Spleen (tissue), 7 donors: ENCODE measurements around the gene WNT11.

ENCODE experiments used
- CTCF ChIP-seq, 11 experiments: fragments of 200-600 bp in 7 of 11; fragments of 450-650 bp in 4 of 11; sonication (generic) in 4 of 11; IDR thresholded peaks in 8 of 11; conservative IDR thresholded peaks in 3 of 11; 1 replicate in 7 of 11; 2 replicates in 4 of 11; pipeline versions ENCODE4 v1.4.0 to v1.8.0; 2016 to 2021; ENCODE audit warnings: antibody characterized with exemption in 11 of 11, inconsistent platforms in 4 of 11, mild to moderate bottlenecking in 1 of 11
- POLR2A ChIP-seq, 3 donors: fragments of 450-650 bp; IDR thresholded peaks; one replicate each; pipeline ENCODE4 v1.5.1; 2017; ENCODE audit warnings: antibody characterized with exemption in 3 of 3, mild to moderate bottlenecking in 1 of 3
- POLR2AphosphoS5 ChIP-seq, 3 donors: sonication (generic); formaldehyde crosslinking; IDR thresholded peaks; one replicate each; pipeline ENCODE4 v1.5.1; 2017; ENCODE audit warnings: antibody characterized with exemption in 3 of 3
- donor health status: DM: no; HTN: no; CAD: no; lungs with moderate emphysema.
- donor health status: DM: no; HTN: no; CAD: no.
- donor health status: DM: no; HTN: no; CAD: no.

DNA sequence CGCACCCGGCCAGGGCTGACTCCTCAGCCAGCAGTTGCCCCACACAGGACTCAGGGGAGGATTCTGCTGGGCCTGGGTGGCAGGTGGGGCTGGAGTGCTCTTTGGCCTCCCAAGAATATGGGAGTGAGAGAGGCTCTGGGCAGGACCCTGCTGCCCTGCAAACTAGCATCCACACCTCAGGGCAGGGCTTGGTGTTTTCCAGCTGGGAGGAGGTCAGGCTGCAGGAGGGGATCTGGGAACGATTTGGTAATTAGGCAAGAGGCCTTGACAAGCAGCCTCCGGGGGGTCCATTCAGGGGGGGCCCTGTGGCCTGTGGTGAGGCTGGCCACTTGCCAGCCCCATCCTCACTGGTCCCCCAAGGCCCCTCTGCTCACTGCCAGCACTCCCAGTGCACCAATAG is 35.8 kb downstream of the WNT11 start:
- TF ChIP-seq POLR2AphosphoS5 (IDR thresholded peaks at IDR 0.05), result no peak
- no peak for TF ChIP-seq POLR2A (IDR thresholded peaks at IDR 0.05)
- TF ChIP-seq CTCF (IDR thresholded peaks at IDR 0.05 in 8 of 11, conservative IDR thresholded peaks at IDR 0.05 in 3 of 11), result no peak
